HUDEP-2 (cell line): ENCODE measurements around the gene PHLPP1.

Experiments used
- DNase-seq, 76 experiments: peaks; one replicate each; lab custom pipeline; 2025; ENCODE audit not compliant: unreplicated experiment in 76 of 76; lab: John Stamatoyannopoulos, UW

The PHLPP1 gene

DNA sequence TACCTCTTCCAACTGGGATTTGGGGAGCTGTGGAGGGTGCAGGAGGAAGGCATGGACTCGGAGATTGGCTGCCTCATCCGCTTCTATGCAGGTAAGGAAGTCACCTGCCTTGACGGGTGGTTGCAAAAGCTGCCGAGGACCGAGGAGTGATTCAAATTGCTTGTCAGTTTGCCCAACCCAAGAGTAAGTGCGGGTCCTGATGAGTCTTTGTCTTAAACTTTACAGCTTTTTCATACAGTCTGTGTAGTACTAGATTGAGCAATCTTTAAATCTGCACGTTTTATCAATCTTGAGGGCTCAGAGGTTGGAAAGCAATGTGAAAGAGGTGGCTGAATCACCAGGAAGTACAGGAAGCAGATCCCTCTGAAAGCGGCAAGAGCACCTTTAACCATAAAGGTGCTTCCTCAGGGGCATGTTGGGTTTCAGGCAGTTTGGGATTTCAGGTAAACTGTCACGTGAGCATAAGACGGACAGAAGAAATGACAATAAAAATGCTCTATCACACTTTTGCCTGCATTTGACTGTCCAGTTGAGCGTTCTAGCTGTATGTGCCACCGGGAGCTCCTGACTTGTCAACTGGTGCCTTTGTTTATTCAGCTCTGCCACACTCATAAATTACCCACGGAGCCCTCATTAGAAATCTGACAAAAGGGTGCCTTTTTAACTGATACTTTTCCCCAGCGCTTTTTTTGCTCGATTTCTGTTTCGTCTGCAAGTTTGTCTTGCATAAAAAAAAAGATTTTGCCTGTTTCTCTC lies 2.0 kb downstream of the PHLPP1 start:
- DNase-seq = peak in 2 of 76 experiments; percentile 1 to 14

DNA sequence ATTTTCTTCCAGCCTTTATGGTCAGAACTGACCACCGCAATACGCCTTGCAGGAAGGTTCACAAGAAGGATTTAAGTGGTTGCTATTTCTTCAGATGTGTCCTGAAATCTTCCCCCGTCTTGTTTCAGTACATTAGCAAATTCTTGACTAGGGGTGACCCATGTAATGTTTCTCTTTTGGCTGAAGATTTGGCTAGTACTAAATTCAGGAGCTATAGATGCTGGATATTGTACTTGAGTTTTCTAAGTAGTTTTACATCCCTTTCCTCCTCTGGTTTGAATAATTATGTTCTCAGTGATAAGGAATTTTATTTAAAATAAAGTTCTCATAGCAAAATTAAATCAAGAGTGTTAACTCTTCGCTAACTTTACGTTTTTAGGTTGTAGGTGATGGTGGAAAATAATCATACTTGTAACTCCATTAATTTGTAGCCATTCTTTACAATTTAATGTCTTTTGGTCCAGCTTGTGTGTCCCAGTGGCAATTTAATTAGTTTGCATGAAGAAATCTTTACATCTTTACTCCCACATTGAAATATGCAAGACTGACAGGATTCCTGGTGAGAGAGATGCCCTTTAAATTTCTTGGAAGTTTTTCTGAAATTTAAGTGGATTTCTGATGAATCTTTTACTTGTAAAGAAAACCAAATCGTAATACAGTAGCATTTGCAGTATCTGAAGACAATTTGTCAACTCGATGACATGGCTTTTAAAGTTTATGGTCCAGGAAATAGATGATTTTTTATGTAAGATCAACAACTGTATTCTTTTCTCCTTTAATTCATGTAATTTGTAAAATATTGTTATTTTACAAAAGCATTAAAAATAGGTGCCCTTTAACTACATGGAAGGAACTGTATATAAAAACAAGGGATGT lies 2.8 kb downstream of the PHLPP1 start:
- no peak for DNase-seq

- no peak for DNase-seq
These were observed 4.7 kb downstream of the PHLPP1 start for GRCh38 chr18:62720048-62720447.

DNA sequence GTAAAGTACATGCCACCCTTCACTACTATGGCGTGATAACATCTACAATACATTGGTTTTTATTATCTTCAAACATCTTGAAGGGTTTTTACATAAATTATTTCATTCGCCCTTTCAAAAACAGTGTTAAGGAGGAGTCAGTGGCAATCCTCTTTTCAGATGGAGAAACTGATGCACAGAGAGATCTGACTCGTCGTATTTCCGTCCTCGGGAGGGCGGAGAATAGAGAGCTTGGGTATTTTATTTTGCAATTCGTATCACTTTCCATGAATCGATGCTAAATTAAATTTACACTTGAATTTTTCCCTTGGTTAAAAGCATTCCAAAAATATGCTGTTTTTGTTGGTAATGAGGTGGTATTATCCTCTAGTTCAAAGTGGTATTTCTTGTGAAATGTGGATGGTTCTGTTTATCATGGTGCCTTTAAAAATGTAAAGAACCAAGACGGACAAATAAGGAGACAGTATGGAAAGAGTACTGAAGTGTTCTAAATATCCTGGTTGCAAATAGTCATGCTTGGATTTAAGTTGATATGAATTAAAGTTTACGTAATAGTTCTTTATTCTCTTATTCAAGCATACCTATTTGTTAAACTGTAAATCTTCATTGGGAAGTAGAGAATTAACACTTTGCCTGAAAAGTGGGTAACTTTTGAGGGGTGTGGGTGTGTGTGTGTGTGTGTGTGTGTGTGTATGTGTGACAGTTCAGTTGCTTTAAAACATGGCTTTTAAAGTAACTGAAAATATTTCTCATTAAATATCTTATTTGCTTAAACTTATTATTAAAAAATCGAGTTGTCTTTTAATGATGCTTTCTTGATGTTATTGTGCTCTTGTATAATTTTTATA lies 5.6 kb downstream of the PHLPP1 start:
- no peak for DNase-seq

- DNase-seq = no peak
These were observed 6.8 kb downstream of the PHLPP1 start for GRCh38 chr18:62721839-62722795.

GRCh38 chr18:62723666-62724281 lies 8.4 kb downstream of the PHLPP1 start:
- no peak for DNase-seq

- DNase-seq = no peak
These were observed 10.6 kb downstream of the PHLPP1 start for GRCh38 chr18:62725896-62726295.

- no peak for DNase-seq
These were observed 12.9 kb downstream of the PHLPP1 start for GRCh38 chr18:62728254-62728653.

GRCh38 chr18:62729487-62730386 lies 14.4 kb downstream of the PHLPP1 start:
- DNase-seq = no peak

- no peak for DNase-seq
These were observed 15.6 kb downstream of the PHLPP1 start for GRCh38 chr18:62730941-62731340.

- no peak for DNase-seq
These were observed 17.3 kb downstream of the PHLPP1 start for GRCh38 chr18:62732617-62733016.

- no peak for DNase-seq
These were observed 18.9 kb downstream of the PHLPP1 start for GRCh38 chr18:62734290-62734689.

DNA sequence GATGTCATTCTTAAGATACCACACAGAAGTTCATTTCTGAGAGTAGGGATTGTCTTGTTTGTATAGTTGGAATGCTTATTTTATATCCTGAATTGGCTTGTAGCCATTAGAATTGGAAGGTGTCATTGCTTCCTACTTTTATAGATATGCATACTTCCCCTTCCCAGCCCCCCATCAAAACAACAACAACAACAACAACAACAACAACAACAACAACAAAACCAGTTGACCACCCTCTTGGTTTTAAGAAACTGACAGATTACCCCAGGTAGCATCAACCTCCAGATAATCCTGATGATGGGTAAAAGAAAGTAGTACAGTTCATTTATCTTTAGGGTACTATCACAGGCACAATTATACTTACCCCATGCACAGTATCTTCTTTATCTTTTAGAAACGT lies 20.0 kb downstream of the PHLPP1 start:
- no peak for DNase-seq

- DNase-seq = no peak
These were observed 20.9 kb downstream of the PHLPP1 start for GRCh38 chr18:62736077-62736855.

DNA sequence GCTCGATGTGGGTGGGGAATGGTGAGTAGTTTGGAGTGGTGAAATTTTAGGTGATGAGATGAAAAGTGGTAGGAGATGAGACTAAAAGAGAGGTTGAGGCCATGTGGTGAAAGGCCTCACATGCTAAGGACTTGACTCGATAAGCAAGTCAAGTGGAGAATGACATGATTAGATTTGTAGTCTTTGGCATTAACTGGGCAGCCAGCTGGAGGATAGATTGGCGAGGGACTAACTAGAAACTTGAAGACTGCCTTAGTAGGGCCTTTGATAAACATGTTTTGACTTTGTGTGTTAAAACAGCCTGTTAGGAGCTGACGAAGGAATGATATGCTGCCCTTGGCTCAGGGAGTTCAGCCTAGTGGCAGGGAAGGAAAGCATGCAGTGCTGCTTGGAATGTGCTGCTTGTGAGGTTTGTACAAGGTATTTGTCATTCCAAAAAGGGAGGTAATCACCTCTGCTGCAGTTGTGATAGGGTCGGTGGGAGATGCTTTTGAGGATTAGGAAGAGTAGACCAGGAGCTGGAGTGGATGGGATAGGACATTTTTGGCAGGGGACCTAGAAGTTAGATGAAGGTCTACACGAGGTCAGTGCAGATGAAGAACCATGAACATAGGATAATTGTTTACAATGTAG lies 22.0 kb downstream of the PHLPP1 start:
- no peak for DNase-seq

GRCh38 chr18:62738639-62739038 lies 23.3 kb downstream of the PHLPP1 start:
- no peak for DNase-seq

DNA sequence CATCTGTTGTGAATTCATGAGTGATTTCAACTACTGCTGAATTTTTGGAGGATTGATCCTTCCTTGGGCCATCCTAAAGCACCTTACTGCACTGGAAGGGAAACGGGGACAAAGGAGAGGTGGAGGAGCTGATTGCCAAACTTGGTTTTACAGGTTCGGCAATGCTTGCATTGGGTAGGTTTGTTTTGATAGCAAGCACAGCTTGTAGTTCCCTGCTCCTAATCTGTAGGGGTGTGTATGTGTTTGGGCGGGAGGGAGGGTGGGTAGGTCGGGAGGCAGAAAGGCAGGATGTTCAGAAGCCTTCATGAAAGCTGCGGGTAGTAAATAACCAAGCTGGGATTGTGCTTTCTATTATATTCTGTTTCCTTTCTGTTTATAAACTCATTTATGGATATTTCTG lies 24.6 kb downstream of the PHLPP1 start:
- no peak for DNase-seq
